ENCODE results near the gene VOPP1. TPM values are rescaled to one million over a fixed set of nuclear protein-coding genes. Genes with fewer than 3 reads are reported as not detected.

Gene VOPP1
- total RNA-seq, 1 donor from 2014 or later: 97.9 TPM

GRCh38 chr7:55518836-55519235, 53.5 kb downstream of the VOPP1 start:
- FAIRE-seq (no peak), DNase-seq (ENCODE audit: low read depth) (no peak)
- Histone ChIP-seq H3K4me3 (ENCODE audit: low read depth, low read length) (no peak overlapping the region), H3K36me3 (ENCODE audit: control insufficient read depth, insufficient read depth, low read length) (peaks cover 14% of the 10 kb centered on the region), H3K27me3 (ENCODE audit: control insufficient read depth, insufficient read depth, low read length) (no peaks in the 10 kb centered on the region)
- no peak for TF ChIP-seq CTCF (IDR thresholded peaks at IDR 0.05; ENCODE audit: insufficient read depth, low read length, severe bottlenecking)

- TF ChIP-seq CTCF (IDR thresholded peaks at IDR 0.05; ENCODE audit: insufficient read depth, low read length, severe bottlenecking): no peak
- no peak for DNase-seq (ENCODE audit: low read depth)
- no peak overlapping the region for H3K4me3 ChIP-seq (ENCODE audit: low read depth, low read length)
- H3K27me3 ChIP-seq (ENCODE audit: control insufficient read depth, insufficient read depth, low read length): no peaks in the 10 kb centered on the region
- peaks cover 14% of the 10 kb centered on the region for H3K36me3 ChIP-seq (ENCODE audit: control insufficient read depth, insufficient read depth, low read length)
- no peak for FAIRE-seq
These were observed 54.2 kb downstream of the VOPP1 start for GRCh38 chr7:55517936-55518689.

GRCh38 chr7:55517191-55517633, 55.1 kb downstream of the VOPP1 start:
- no peak for DNase-seq (ENCODE audit: low read depth)
- FAIRE-seq: no peak
- Histone ChIP-seq H3K36me3 (ENCODE audit: control insufficient read depth, insufficient read depth, low read length) (peaks cover 14% of the 10 kb centered on the region), H3K27me3 (ENCODE audit: control insufficient read depth, insufficient read depth, low read length) (no peaks in the 10 kb centered on the region), H3K4me3 (ENCODE audit: low read depth, low read length) (no peak overlapping the region)
- TF ChIP-seq CTCF (IDR thresholded peaks at IDR 0.05; ENCODE audit: insufficient read depth, low read length, severe bottlenecking): no peak

- DNase-seq (ENCODE audit: low read depth) (no peak), FAIRE-seq (no peak)
- peaks cover 14% of the 10 kb centered on the region for H3K36me3 ChIP-seq (ENCODE audit: control insufficient read depth, insufficient read depth, low read length)
- H3K4me3 ChIP-seq (ENCODE audit: low read depth, low read length): no peak overlapping the region
- H3K27me3 ChIP-seq (ENCODE audit: control insufficient read depth, insufficient read depth, low read length): no peaks in the 10 kb centered on the region
- TF ChIP-seq CTCF (IDR thresholded peaks at IDR 0.05; ENCODE audit: insufficient read depth, low read length, severe bottlenecking): no peak
These were observed 55.9 kb downstream of the VOPP1 start for GRCh38 chr7:55516409-55516808.

GRCh38 chr7:55515569-55516279, 56.6 kb downstream of the VOPP1 start:
- Histone ChIP-seq H3K27me3 (ENCODE audit: control insufficient read depth, insufficient read depth, low read length) (no peaks in the 10 kb centered on the region), H3K4me3 (ENCODE audit: low read depth, low read length) (no peak overlapping the region), H3K36me3 (ENCODE audit: control insufficient read depth, insufficient read depth, low read length) (peaks cover 14% of the 10 kb centered on the region)
- TF ChIP-seq CTCF (IDR thresholded peaks at IDR 0.05; ENCODE audit: insufficient read depth, low read length, severe bottlenecking): no peak
- FAIRE-seq (no peak), DNase-seq (ENCODE audit: low read depth) (no peak)
